PC-9 (cell line): ENCODE measurements around the gene ATF1. TPM values are rescaled to one million over a fixed set of nuclear protein-coding genes. Genes with fewer than 3 reads are reported as not detected.

ENCODE experiments used
- BruUV-seq: library from RNA; stranded (reverse); fragments of 400-500 nt; replicated peaks from 2 replicates; lab custom pipeline; 2021; lab: Mats Ljungman, UMichigan
- CTCF ChIA-PET: fragments of 300-600 bp; sonication (Branson Sonifier 250); formaldehyde crosslinking; loops from one replicate; lab custom pipeline; 2022; ENCODE audit warnings: antibody characterized with exemption; lab: Charles Lee
- POLR2A ChIA-PET: fragments of 300-600 bp; sonication (Branson Sonifier 250); formaldehyde crosslinking; loops from one replicate; lab custom pipeline; 2022; ENCODE audit warnings: antibody characterized with exemption; ENCODE audit not compliant: unreplicated experiment; lab: Charles Lee
- DNase-seq, 2 experiments: peaks; one replicate each; pipeline versions ENCODE4 v3.0.0 to v3.0.0-alpha.2; 2015 to 2022; ENCODE audit warnings: mixed read lengths in 1 of 2
- H2AFZ ChIP-seq: fragments of 200-600 bp; sonication (generic); 2 replicates; pipeline ENCODE4 v1.8.1; 2017; ENCODE audit warnings: antibody characterized with exemption
- H3F3A ChIP-seq: fragments of 200-600 bp; sonication (generic); 2 replicates; pipeline ENCODE4 v1.8.1; 2017; ENCODE audit warnings: antibody characterized with exemption, mild to moderate bottlenecking, low read depth; ENCODE audit not compliant: insufficient read depth
- H3K27ac ChIP-seq: fragments of 200-600 bp; sonication (generic); 2 replicates; pipeline ENCODE4 v1.6.1; 2016; ENCODE audit warnings: mixed run types
- H3K27me3 ChIP-seq: fragments of 200-600 bp; sonication (generic); 2 replicates; pipeline ENCODE4 v1.6.1; 2016; ENCODE audit warnings: low read depth, mixed run types; ENCODE audit not compliant: insufficient read depth
- H3K36me3 ChIP-seq: fragments of 200-600 bp; sonication (generic); 2 replicates; pipeline ENCODE4 v1.6.1; 2016; ENCODE audit warnings: low read depth, mixed run types
- H3K4me1 ChIP-seq: fragments of 200-600 bp; sonication (generic); replicated peaks from 2 replicates; pipeline ENCODE4 v1.6.1; 2016; ENCODE audit warnings: mixed run types; ENCODE audit not compliant: insufficient read depth
- H3K4me2 ChIP-seq: fragments of 200-600 bp; sonication (generic); 2 replicates; pipeline ENCODE4 v1.6.1; 2017; ENCODE audit warnings: mixed run types
- H3K4me3 ChIP-seq: fragments of 200-600 bp; sonication (generic); 2 replicates; pipeline ENCODE4 v1.6.1; 2016; ENCODE audit warnings: mixed run types
- H3K79me2 ChIP-seq: fragments of 200-600 bp; sonication (generic); 2 replicates; pipeline ENCODE4 v1.6.1; 2017; ENCODE audit warnings: low read depth, mixed run types
- H3K9me2 ChIP-seq: fragments of 200-600 bp; sonication (generic); 2 replicates; pipeline ENCODE4 v1.8.1; 2017; ENCODE audit warnings: mild to moderate bottlenecking; ENCODE audit not compliant: insufficient read depth
- H3K9me3 ChIP-seq: fragments of 200-600 bp; sonication (generic); 2 replicates; pipeline ENCODE4 v1.8.1; 2016; ENCODE audit warnings: low read depth; ENCODE audit not compliant: insufficient read depth
- H4K20me1 ChIP-seq: fragments of 200-600 bp; sonication (generic); 2 replicates; pipeline ENCODE4 v1.8.1; 2017; ENCODE audit not compliant: insufficient read depth
- EZH2 ChIP-seq: fragments of 200-600 bp; sonication (generic); IDR thresholded peaks from 2 replicates; pipeline ENCODE4 v1.8.0; 2017; ENCODE audit warnings: antibody characterized with exemption, low read depth
- intact Hi-C: fragments of 100-400 bp; cut with micrococcal nuclease; formaldehyde crosslinking; loops from one replicate; pipeline ENCODE4 v1.10.0; 2022; ENCODE audit not compliant: unreplicated experiment
- total RNA-seq: library from RNA; stranded (reverse); gene quantifications from 2 replicates; pipeline ENCODE4 v1.2.3, GENCODE V29; 2021
- TF ChIP-seq, protein P1 (sequence below): fragments of 200-600 bp; sonication (generic); conservative IDR thresholded peaks from 2 replicates; pipeline ENCODE4 v1.6.1; 2017; ENCODE audit warnings: mixed run types, antibody characterized with exemption, mild to moderate bottlenecking, moderate library complexity

ATF1 gene
- total RNA-seq, 1 experiment from 2014 or later: 37.9 TPM

- H2AFZ ChIP-seq: no peak overlapping the region
- POLR2A ChIA-PET: no interaction called here
- H3K4me2 ChIP-seq: no peak overlapping the region
- CTCF ChIA-PET: no interaction called here
- no TSS peak for BruUV-seq
- peaks cover 26% of the 10 kb centered on the region for H3F3A ChIP-seq
- peaks cover 87% of the 10 kb centered on the region for H3K79me2 ChIP-seq
- no peaks in the 10 kb centered on the region for H3K9me3 ChIP-seq
- DNase-seq: no peak
- H3K4me3 ChIP-seq: no peak overlapping the region
- H3K36me3 ChIP-seq: peaks cover 12% of the 10 kb centered on the region
- intact Hi-C loops: no loop called here
- no peak overlapping the region for H3K27ac ChIP-seq
- peaks cover 30% of the 10 kb centered on the region for H3K4me1 ChIP-seq
- no peaks in the 10 kb centered on the region for H3K9me2 ChIP-seq
- peaks cover 19% of the 10 kb centered on the region for H4K20me1 ChIP-seq
- no peak for TF ChIP-seq EZH2
- H3K27me3 ChIP-seq: no peaks in the 10 kb centered on the region
These were observed 7.5 kb downstream of the ATF1 start for GRCh38 chr12:50771409-50771808.

DNA sequence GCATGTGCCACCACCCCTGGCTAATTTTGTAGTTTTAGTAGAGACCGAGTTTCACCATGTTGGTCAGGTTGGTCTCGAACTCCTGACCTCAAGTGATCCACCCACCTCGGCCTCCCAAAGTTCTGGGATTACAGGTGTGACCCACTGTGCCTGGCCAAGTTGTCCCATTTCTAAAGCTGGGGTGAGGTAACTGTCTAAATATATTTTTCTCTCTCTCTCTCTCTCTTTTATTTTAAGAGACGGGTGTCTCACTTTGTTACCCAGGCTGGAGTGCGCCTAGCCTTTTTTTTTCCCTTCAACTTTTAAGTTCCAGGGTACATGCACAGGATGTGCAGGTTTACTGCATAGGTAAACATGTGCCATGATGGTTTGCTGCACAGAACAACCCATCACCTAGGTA is 8.6 kb downstream of the ATF1 start:
- TF ChIP-seq, protein P1, sequence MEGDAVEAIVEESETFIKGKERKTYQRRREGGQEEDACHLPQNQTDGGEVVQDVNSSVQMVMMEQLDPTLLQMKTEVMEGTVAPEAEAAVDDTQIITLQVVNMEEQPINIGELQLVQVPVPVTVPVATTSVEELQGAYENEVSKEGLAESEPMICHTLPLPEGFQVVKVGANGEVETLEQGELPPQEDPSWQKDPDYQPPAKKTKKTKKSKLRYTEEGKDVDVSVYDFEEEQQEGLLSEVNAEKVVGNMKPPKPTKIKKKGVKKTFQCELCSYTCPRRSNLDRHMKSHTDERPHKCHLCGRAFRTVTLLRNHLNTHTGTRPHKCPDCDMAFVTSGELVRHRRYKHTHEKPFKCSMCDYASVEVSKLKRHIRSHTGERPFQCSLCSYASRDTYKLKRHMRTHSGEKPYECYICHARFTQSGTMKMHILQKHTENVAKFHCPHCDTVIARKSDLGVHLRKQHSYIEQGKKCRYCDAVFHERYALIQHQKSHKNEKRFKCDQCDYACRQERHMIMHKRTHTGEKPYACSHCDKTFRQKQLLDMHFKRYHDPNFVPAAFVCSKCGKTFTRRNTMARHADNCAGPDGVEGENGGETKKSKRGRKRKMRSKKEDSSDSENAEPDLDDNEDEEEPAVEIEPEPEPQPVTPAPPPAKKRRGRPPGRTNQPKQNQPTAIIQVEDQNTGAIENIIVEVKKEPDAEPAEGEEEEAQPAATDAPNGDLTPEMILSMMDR: no peak
- no peak overlapping the region for H2AFZ ChIP-seq
- peaks cover 26% of the 10 kb centered on the region for H3F3A ChIP-seq
- H3K79me2 ChIP-seq: peaks cover 79% of the 10 kb centered on the region
- intact Hi-C loops: no loop called here
- no peak overlapping the region for H3K4me3 ChIP-seq
- no TSS peak for BruUV-seq
- H3K27ac ChIP-seq: no peak overlapping the region
- H3K4me1 ChIP-seq: peaks cover 30% of the 10 kb centered on the region
- POLR2A ChIA-PET: no interaction called here
- no peak overlapping the region for H3K4me2 ChIP-seq
- DNase-seq: no peak
- CTCF ChIA-PET: no interaction called here
- H3K27me3 ChIP-seq: no peaks in the 10 kb centered on the region
- peaks cover 19% of the 10 kb centered on the region for H4K20me1 ChIP-seq
- no peaks in the 10 kb centered on the region for H3K9me3 ChIP-seq
- H3K36me3 ChIP-seq: peaks cover 12% of the 10 kb centered on the region
- no peaks in the 10 kb centered on the region for H3K9me2 ChIP-seq

DNA sequence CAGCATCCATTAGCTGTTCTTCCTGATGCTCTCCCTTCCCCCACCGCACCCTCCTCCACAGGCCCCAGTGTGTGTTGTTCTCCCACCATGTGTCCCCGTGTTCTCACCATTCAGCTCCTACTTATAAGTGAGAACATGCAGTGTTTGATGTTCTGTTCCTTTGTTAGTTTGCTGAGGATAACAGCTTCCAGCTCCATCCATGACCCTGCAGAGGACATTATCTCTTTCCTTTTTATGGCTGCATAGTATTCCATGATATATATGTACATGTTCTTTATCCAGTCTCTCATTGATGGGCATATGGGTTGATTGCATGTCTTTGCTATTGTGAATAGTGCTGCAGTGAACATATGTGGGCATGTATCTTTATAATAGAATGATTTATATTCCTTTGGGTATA is 9.0 kb downstream of the ATF1 start:
- peak overlapping the region; percentile 63 for H3K27ac ChIP-seq
- no peaks in the 10 kb centered on the region for H3K9me2 ChIP-seq
- peak overlapping the region; percentile 27; the same call in 1 of the 2 replicates for H3K4me3 ChIP-seq
- ChIA-PET POLR2A (no interaction called here), CTCF (no interaction called here)
- peak overlapping the region; percentile 76 for H3K4me2 ChIP-seq
- H3F3A ChIP-seq: peaks cover 26% of the 10 kb centered on the region
- peaks cover 30% of the 10 kb centered on the region for H3K4me1 ChIP-seq
- peaks cover 79% of the 10 kb centered on the region for H3K79me2 ChIP-seq
- no TSS peak for BruUV-seq
- no peak for DNase-seq
- intact Hi-C loops: no loop called here
- peaks cover 12% of the 10 kb centered on the region for H3K36me3 ChIP-seq
- no peaks in the 10 kb centered on the region for H3K9me3 ChIP-seq
- H4K20me1 ChIP-seq: peaks cover 19% of the 10 kb centered on the region
- TF ChIP-seq, protein P1: no peak
- TF ChIP-seq EZH2: no peak
- H3K27me3 ChIP-seq: no peaks in the 10 kb centered on the region
- no peak overlapping the region for H2AFZ ChIP-seq

DNA sequence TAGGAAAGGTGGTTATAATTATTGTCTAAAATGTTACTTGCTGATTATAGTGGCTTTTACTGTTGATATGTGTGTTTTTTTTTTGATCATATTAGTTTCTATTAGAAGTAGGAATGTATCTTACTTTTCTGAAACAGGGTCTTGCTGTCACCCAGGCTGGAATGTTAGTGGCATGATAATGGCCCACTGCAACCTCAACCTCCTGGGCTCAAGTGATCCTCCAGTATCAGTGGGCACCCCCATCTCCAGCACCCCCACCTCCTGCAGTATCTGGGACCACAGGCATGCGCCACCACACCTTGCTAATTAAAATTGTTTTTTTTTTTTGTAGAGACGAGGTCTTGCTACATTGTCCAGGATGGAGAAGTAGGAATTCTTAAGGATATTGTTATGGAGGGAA is 11.3 kb downstream of the ATF1 start:
- BruUV-seq: no TSS peak
- H3K4me1 ChIP-seq: peaks cover 18% of the 10 kb centered on the region
- no peak overlapping the region for H3K4me3 ChIP-seq
- no peaks in the 10 kb centered on the region for H3K9me3 ChIP-seq
- no peak overlapping the region for H2AFZ ChIP-seq
- peaks cover 7% of the 10 kb centered on the region for H3K36me3 ChIP-seq
- DNase-seq: no peak
- no peak for TF ChIP-seq EZH2
- TF ChIP-seq, protein P1: no peak
- H3K79me2 ChIP-seq: peaks cover 78% of the 10 kb centered on the region
- CTCF ChIA-PET: no interaction called here
- peaks cover 9% of the 10 kb centered on the region; the same call in 1 of the 2 replicates for H4K20me1 ChIP-seq
- peaks cover 22% of the 10 kb centered on the region for H3F3A ChIP-seq
- POLR2A ChIA-PET: no interaction called here
- intact Hi-C loops: no loop called here
- H3K9me2 ChIP-seq: no peaks in the 10 kb centered on the region
- no peak overlapping the region for H3K4me2 ChIP-seq
- H3K27me3 ChIP-seq: no peaks in the 10 kb centered on the region
- no peak overlapping the region for H3K27ac ChIP-seq
